Keratinocyte (primary cell): ENCODE results near the gene MYBPC2. TPM values are rescaled to one million over a fixed set of nuclear protein-coding genes. Genes with fewer than 3 reads are reported as not detected.

ENCODE experiments used
- DNase-seq: peaks from one replicate; pipeline ENCODE4 v3.0.0-alpha.2; 2011; ENCODE audit warnings: low read depth, missing footprints, low spot score
- FAIRE-seq: peaks from 2 replicates; lab custom pipeline; 2011; peaks lifted over from hg19 to GRCh38; lab: Jason Lieb, UNC
- H2AFZ ChIP-seq: 2 replicates; pipeline ENCODE4 v1.6.0; 2012; ENCODE audit warnings: low read length, control low read depth, inconsistent platforms; ENCODE audit not compliant: control insufficient read depth
- H3K27ac ChIP-seq: 2 replicates; pipeline ENCODE4 v1.5.1; 2011; ENCODE audit warnings: low read length; ENCODE audit not compliant: control insufficient read depth, insufficient read depth
- H3K27me3 ChIP-seq: 3 replicates; pipeline ENCODE4 v1.6.0; 2011; ENCODE audit warnings: low read length; ENCODE audit not compliant: control insufficient read depth, insufficient read depth; ENCODE audit errors: extremely low read depth
- H3K36me3 ChIP-seq, 2 experiments: 2 replicates in 1 of 2; 3 replicates in 1 of 2; pipeline ENCODE4 v1.5.1; 2011; ENCODE audit warnings: low read length in 2 of 2, mild to moderate bottlenecking in 1 of 2; ENCODE audit not compliant: control insufficient read depth in 2 of 2, insufficient read depth in 2 of 2; ENCODE audit errors: extremely low read depth in 1 of 2
- H3K4me1 ChIP-seq: 3 replicates; pipeline ENCODE4 v1.5.1; 2011; ENCODE audit warnings: low read length; ENCODE audit not compliant: control insufficient read depth, insufficient read depth; ENCODE audit errors: extremely low read depth
- H3K4me2 ChIP-seq: 3 replicates; pipeline ENCODE4 v1.6.0; 2011; ENCODE audit warnings: low read depth, low read length; ENCODE audit not compliant: control insufficient read depth, insufficient read depth; ENCODE audit errors: extremely low read depth
- H3K4me3 ChIP-seq, 3 experiments: fragments of 200-600 bp in 1 of 3; sonication (generic) in 1 of 3; 2 replicates in 2 of 3; 3 replicates in 1 of 3; pipeline ENCODE4 v1.5.1; 2011 to 2016; ENCODE audit warnings: low read length in 3 of 3, mild to moderate bottlenecking in 3 of 3, control low read depth in 2 of 3, inconsistent platforms in 1 of 3, low read depth in 1 of 3, mixed read lengths in 1 of 3, mixed run types in 1 of 3, moderate library complexity in 1 of 3; ENCODE audit not compliant: control insufficient read depth in 2 of 3, insufficient read depth in 2 of 3; ENCODE audit errors: extremely low read depth in 1 of 3
- H3K79me2 ChIP-seq: 2 replicates; pipeline ENCODE4 v1.6.0; 2012; ENCODE audit warnings: low read length; ENCODE audit not compliant: control insufficient read depth, insufficient read depth
- H3K9ac ChIP-seq: 3 replicates; pipeline ENCODE4 v1.6.0; 2011; ENCODE audit warnings: low read length; ENCODE audit not compliant: control insufficient read depth, insufficient read depth; ENCODE audit errors: extremely low read depth
- H3K9me1 ChIP-seq: 3 replicates; pipeline ENCODE4 v1.6.0; 2011; ENCODE audit warnings: low read length; ENCODE audit not compliant: control insufficient read depth, insufficient read depth; ENCODE audit errors: extremely low read depth
- H3K9me3 ChIP-seq: 2 replicates; pipeline ENCODE4 v1.5.1; 2012; ENCODE audit warnings: low read depth, low read length; ENCODE audit not compliant: control insufficient read depth
- H4K20me1 ChIP-seq: 3 replicates; pipeline ENCODE4 v1.6.0; 2011; ENCODE audit warnings: low read length; ENCODE audit not compliant: control insufficient read depth, insufficient read depth; ENCODE audit errors: extremely low read depth
- CTCF ChIP-seq, 3 experiments: IDR thresholded peaks in 1 of 3; conservative IDR thresholded peaks in 1 of 3; optimal IDR thresholded peaks in 1 of 3; 2 replicates in 2 of 3; 3 replicates in 1 of 3; pipeline versions ENCODE3 to v1.5.1; 2011; ENCODE audit warnings: low read length in 3 of 3, mild to moderate bottlenecking in 3 of 3, moderate library complexity in 2 of 3, control low read depth in 1 of 3, inconsistent platforms in 1 of 3; ENCODE audit not compliant: insufficient read depth in 2 of 3; ENCODE audit errors: extremely low read depth in 1 of 3
- EZH2 ChIP-seq: IDR thresholded peaks from one replicate; pipeline ENCODE4 v1.6.1; 2012; ENCODE audit warnings: inconsistent platforms, mild to moderate bottlenecking, low read length, moderate library complexity
- dilution Hi-C: fragments of 300-500 bp; cut with MboI; formaldehyde crosslinking; loops from one replicate; pipeline ENCODE4 v1.7.0; 2020; ENCODE audit warnings: low sequenced_read_pairs; ENCODE audit not compliant: extremely low pct_ligation_motif_present
- polyA plus RNA-seq, 5 experiments: library from polyadenylated mRNA; depleted of rRNA in 3 of 5; stranded (reverse) in 3 of 5; stranded (forward) in 1 of 5; unstranded in 1 of 5; fragments of >200 nt; gene quantifications; 1 replicate in 1 of 5; 2 replicates in 3 of 5; 3 replicates in 1 of 5; pipeline versions ENCODE4 v1.2.1 to v1.2.3, GENCODE V29; 2011 to 2012; ENCODE audit warnings: missing spikeins in 2 of 5, low read depth in 1 of 5, low replicate concordance in 1 of 5

Gene MYBPC2
- polyA plus RNA-seq, 1 donor (not counting 4 experiments of a cell fraction or from before 2014, with no cell fraction given): not detected

GRCh38 chr19:50460161-50460765, 27.6 kb downstream of the MYBPC2 start:
- Histone ChIP-seq H3K9me1 (no peaks in the 10 kb centered on the region), H3K27ac (no peak overlapping the region), H3K79me2 (no peaks in the 10 kb centered on the region), H3K27me3 (peaks cover 2% of the 10 kb centered on the region), H2AFZ (no peak overlapping the region), H3K9ac (no peak overlapping the region), H4K20me1 (no peaks in the 10 kb centered on the region), H3K4me3 (no peak overlapping the region), H3K36me3 (no peaks in the 10 kb centered on the region), H3K9me3 (no peaks in the 10 kb centered on the region), H3K4me2 (no peak overlapping the region), H3K4me1 (no peaks in the 10 kb centered on the region)
- TF ChIP-seq CTCF (optimal IDR thresholded peaks at IDR 0.05 in 1 of 3, IDR thresholded peaks at IDR 0.05 in 1 of 3, conservative IDR thresholded peaks at IDR 0.05 in 1 of 3; ENCODE audit: extremely low read depth in 1 of 3, insufficient read depth in 2 of 3, low read length in 3 of 3) (peak in 1 of 3 experiments; percentile 2), EZH2 (no peak)
- DNase-seq: no peak
- FAIRE-seq: no peak
- dilution Hi-C loops: no loop called here

- no peak overlapping the region for H2AFZ ChIP-seq
- H3K4me2 ChIP-seq: no peak overlapping the region
- TF ChIP-seq CTCF (optimal IDR thresholded peaks at IDR 0.05 in 1 of 3, IDR thresholded peaks at IDR 0.05 in 1 of 3, conservative IDR thresholded peaks at IDR 0.05 in 1 of 3; ENCODE audit: extremely low read depth in 1 of 3, insufficient read depth in 2 of 3, low read length in 3 of 3): peak; percentile 83 to 91 (median 84)
- no peak for TF ChIP-seq EZH2
- H4K20me1 ChIP-seq: no peaks in the 10 kb centered on the region
- H3K36me3 ChIP-seq: no peaks in the 10 kb centered on the region
- H3K9me1 ChIP-seq: no peaks in the 10 kb centered on the region
- no peaks in the 10 kb centered on the region for H3K4me1 ChIP-seq
- H3K4me3 ChIP-seq: no peak overlapping the region
- dilution Hi-C loops: no loop called here
- FAIRE-seq (no peak), DNase-seq (no peak)
- no peak overlapping the region for H3K27ac ChIP-seq
- H3K27me3 ChIP-seq: peaks cover 2% of the 10 kb centered on the region
- no peak overlapping the region for H3K9ac ChIP-seq
- H3K79me2 ChIP-seq: no peaks in the 10 kb centered on the region
- no peaks in the 10 kb centered on the region for H3K9me3 ChIP-seq
These were observed 28.6 kb downstream of the MYBPC2 start for GRCh38 chr19:50461066-50461875.
